Heart left ventricle (tissue), 16 donors: ENCODE data around the gene FYCO1. TPM values are rescaled to one million over a fixed set of nuclear protein-coding genes. Genes with fewer than 3 reads are reported as not detected.

Experiments
- ATAC-seq, 4 donors: fragments of 200-7000 bp; cut with Tn5 transposase; one replicate each; pipeline ENCODE4 v1.9.1; 2020 to 2022; ENCODE audit warnings: moderate library complexity in 4 of 4, mild to moderate bottlenecking in 3 of 4, moderate number of reproducible peaks in 1 of 4
- DNase-seq, 5 donors: peaks; one replicate each; pipeline ENCODE4 v3.0.0-alpha.2; 2020
- H3K27ac ChIP-seq, 12 donors: fragments of 200-600 bp; sonication (generic) in 4 of 12; one replicate each; pipeline versions ENCODE4 v1.5.0 to v1.8.0; 2016 to 2022; ENCODE audit warnings: mild to moderate bottlenecking in 2 of 12
- H3K27me3 ChIP-seq, 9 donors: fragments of 200-600 bp; sonication (generic) in 2 of 9; one replicate each; pipeline versions ENCODE4 v1.5.1 to v1.8.0; 2016 to 2022; ENCODE audit warnings: mild to moderate bottlenecking in 3 of 9
- H3K36me3 ChIP-seq, 9 donors: fragments of 200-600 bp; sonication (generic) in 2 of 9; one replicate each; pipeline versions ENCODE4 v1.5.0 to v1.8.0; 2018 to 2022; ENCODE audit warnings: mild to moderate bottlenecking in 2 of 9
- H3K4me1 ChIP-seq, 12 donors: fragments of 200-600 bp; sonication (generic) in 4 of 12; one replicate each; pipeline versions ENCODE4 v1.5.0 to v1.8.0; 2016 to 2022; ENCODE audit warnings: mild to moderate bottlenecking in 3 of 12
- H3K4me3 ChIP-seq, 12 donors: fragments of 200-600 bp; sonication (generic) in 4 of 12; one replicate each; pipeline versions ENCODE4 v1.5.0 to v1.8.0; 2017 to 2022; ENCODE audit warnings: mild to moderate bottlenecking in 9 of 12, moderate library complexity in 4 of 12
- H3K9me3 ChIP-seq, 12 donors: fragments of 200-600 bp; sonication (generic) in 4 of 12; one replicate each; pipeline versions ENCODE4 v1.5.0 to v1.8.0; 2016 to 2022; ENCODE audit warnings: mild to moderate bottlenecking in 1 of 12
- CTCF ChIP-seq, 12 donors: fragments of 200-600 bp; sonication (generic) in 4 of 12; IDR thresholded peaks; one replicate each; pipeline versions ENCODE4 v1.5.0 to v1.8.0; 2018 to 2022; ENCODE audit warnings: antibody characterized with exemption in 12 of 12, mild to moderate bottlenecking in 5 of 12
- POLR2A ChIP-seq, 2 donors: fragments of 450-650 bp; IDR thresholded peaks; one replicate each; pipeline ENCODE4 v1.6.1; 2017; ENCODE audit warnings: antibody characterized with exemption in 2 of 2, mild to moderate bottlenecking in 2 of 2, moderate library complexity in 2 of 2
- WGBS, 4 donors: extraction: QIAGEN DNeasy Blood & Tissue Kit in 2 of 4; methylation state at CpG; one replicate each; pipeline versions ENCODE4 v1.1.5 to v1.1.7; 2013 to 2018; 5-methylcytosine and 5-hydroxymethylcytosine counted together
- intact Hi-C, 10 donors: fragments of 100-400 bp; cut with DNase I; formaldehyde crosslinking; loops; one replicate each; pipeline versions ENCODE4 v1.11.1 to v1.14.2; 2022
- polyA plus RNA-seq, 2 donors: library from polyadenylated mRNA; stranded (reverse); fragments of 200-250 nt; gene quantifications; one replicate each; pipeline ENCODE4 v1.2.3, GENCODE V29; 2013
- total RNA-seq, 9 donors: library from RNA; depleted of rRNA in 2 of 9; stranded (reverse); fragments of >200 nt in 2 of 9; fragmentation: NEBNext Ultra II Directional in 3 of 9; extraction: Animal tissue kit (Norgen Biotek cat#: 25700) in 3 of 9; gene quantifications; one replicate each; pipeline versions ENCODE4 v1.1.0 to v1.2.4, GENCODE V29; 2016 to 2023
- donor health status: ischemic (EF 13 %, LVEDD 7.1; RV severe dilation, severe dysfunction).
- donor health status: healthy with polysubstance abuse.
- donor health status: DM: no; HTN: yes; CAD: no.
- donor health status: DM: no; HTN: no; CAD: no.
- donor health status: ischemic (EF 25% LVEDD 6.9; RV normal size, moderate dysfunction).
- donor health status: ischemic (EF 25% LVEDD 5.7; RV mildly dilated, moderate dysfunction).
- donor health status: healthy.
- donor health status: DM: yes; HTN: yes; CAD: no.
- donor health status: ischemic (EF 35%, LVEDD 5.7; RV mildly dilated, moderate dysfunction).
- donor health status: nonischemic (EF 11% LVEDD 7.7; RV severe dilation, severe dysfunction).
- donor health status: DM: yes; HTN: yes; CAD: no.
- donor health status: PGD.
- donor health status: ischemic (EF 29% LVEDD 5.4; RV normal size, mild dysfunction).
- donor health status: nonischemic (EF 23%, LVEDD 6.1; RV moderate dilation, normal function).

The FYCO1 gene
- total and polyA plus RNA-seq, 11 donors, result 18.5 to 195 (median 139) TPM

- Histone ChIP-seq H3K27me3 (no peaks in the 10 kb centered on the region), H3K27ac (peak overlapping the region; percentile 78 to 98 (median 96)), H3K9me3 (no peaks in the 10 kb centered on the region), H3K4me1 (peaks cover 18 to 97% (median 76%) of the 10 kb centered on the region in 12 donors), H3K4me3 (no peak overlapping the region), H3K36me3 (peaks cover 0 to 37% (median 33%) of the 10 kb centered on the region in 9 donors)
- peak; percentile 77 to 88 (median 82) for ATAC-seq
- TF ChIP-seq CTCF (IDR thresholded peaks at IDR 0.05), result no peak
- peak in 1 of 2 donors; percentile 16 for TF ChIP-seq POLR2A (IDR thresholded peaks at IDR 0.05)
- DNase-seq, result peak in 4 of 5 donors; percentile 61 to 84 (median 66)
- WGBS, 4 donors, result 35 to 45% (median 39%) methylated on average over 5 of the region's 5 CpGs
- intact Hi-C loops, result loop anchor here in 1 of 10 donors (5.0 kb wide), 1 partner anchor 91 kb away; no protein-coding TSS in a partner anchor
Measured at GRCh38 chr3:45986303-45986982, 9.2 kb downstream of the FYCO1 start.

- intact Hi-C loops, result loop anchor here in 1 of 10 donors (5.0 kb wide), 1 partner anchor 92 kb away; no protein-coding TSS in a partner anchor
- Histone ChIP-seq H3K9me3 (no peaks in the 10 kb centered on the region), H3K36me3 (peaks cover 0 to 44% (median 40%) of the 10 kb centered on the region in 9 donors), H3K27me3 (no peaks in the 10 kb centered on the region), H3K4me3 (no peak overlapping the region), H3K27ac (peak overlapping the region; percentile 78 to 98 (median 96)), H3K4me1 (peaks cover 18 to 96% (median 77%) of the 10 kb centered on the region in 12 donors)
- 39 to 46% (median 43%) methylated on average over 13 of the region's 13 CpGs for WGBS, 4 donors
- peak in 2 of 5 donors; percentile 39 to 64 for DNase-seq
- peak; percentile 66 to 78 (median 69) for ATAC-seq
- TF ChIP-seq POLR2A (IDR thresholded peaks at IDR 0.05), result no peak
Measured at GRCh38 chr3:45985532-45986302, 9.9 kb downstream of the FYCO1 start.

GRCh38 chr3:45984331-45985312 lies 11.0 kb downstream of the FYCO1 start:
- peaks cover 18 to 85% (median 69%) of the 10 kb centered on the region in 12 donors for H3K4me1 ChIP-seq
- WGBS, 4 donors, result 63 to 70% (median 67%) methylated on average over 8 of the region's 8 CpGs
- H3K36me3 ChIP-seq, result peaks cover 0 to 55% (median 51%) of the 10 kb centered on the region in 9 donors
- no peaks in the 10 kb centered on the region for H3K9me3 ChIP-seq
- DNase-seq, result no peak
- intact Hi-C loops, result loop anchor here in 1 of 10 donors (5.0 kb wide), 1 partner anchor 93 kb away; no protein-coding TSS in a partner anchor
- H3K27ac ChIP-seq, result peak overlapping the region; percentile 78 to 98 (median 96)
- no peak for ATAC-seq
- TF ChIP-seq POLR2A (IDR thresholded peaks at IDR 0.05) (no peak), CTCF (IDR thresholded peaks at IDR 0.05) (no peak)
- no peaks in the 10 kb centered on the region for H3K27me3 ChIP-seq
- H3K4me3 ChIP-seq, result no peak overlapping the region

GRCh38 chr3:45983770-45984169 lies 11.9 kb downstream of the FYCO1 start:
- Histone ChIP-seq H3K27ac (peak overlapping the region in 10 of 12 donors; percentile 33 to 98 (median 96)), H3K27me3 (no peaks in the 10 kb centered on the region), H3K4me3 (no peak overlapping the region), H3K4me1 (peaks cover 18 to 77% (median 62%) of the 10 kb centered on the region in 12 donors), H3K9me3 (no peaks in the 10 kb centered on the region), H3K36me3 (peaks cover 0 to 64% (median 58%) of the 10 kb centered on the region in 9 donors)
- peak in 1 of 4 donors; percentile 8 for ATAC-seq
- 60 to 65% (median 64%) methylated on average over 3 of the region's 3 CpGs for WGBS, 4 donors
- intact Hi-C loops, result no loop called here
- no peak for DNase-seq
- TF ChIP-seq POLR2A (IDR thresholded peaks at IDR 0.05) (no peak), CTCF (IDR thresholded peaks at IDR 0.05) (no peak)
